ENCODE data around the gene LRP1-AS.

GRCh38 chr12:57158186-57158585, 10.8 kb upstream of the LRP1-AS start:
- TF ChIP-seq CHD2 (IDR thresholded peaks at IDR 0.05; ENCODE audit: low read length, partially characterized antibody): no peak
- no peak for TF ChIP-seq JUNB (IDR thresholded peaks at IDR 0.05)
- no peak for TF ChIP-seq CTCF (IDR thresholded peaks at IDR 0.05)
- TF ChIP-seq NR3C1 (IDR thresholded peaks at IDR 0.05): no peak
- no peak for TF ChIP-seq POLR2A (IDR thresholded peaks at IDR 0.05; ENCODE audit: low read length)
- TF ChIP-seq RFX5 (IDR thresholded peaks at IDR 0.05): no peak
- no peak for TF ChIP-seq NFE2L2 (conservative IDR thresholded peaks at IDR 0.05; ENCODE audit: low read length)
- no peak for TF ChIP-seq RCOR1 (IDR thresholded peaks at IDR 0.05; ENCODE audit: low read depth, low read length)
